Placental pericyte (primary cell): Measurements from ENCODE around the gene CSNK1G2. TPM values are rescaled to one million over a fixed set of nuclear protein-coding genes. Genes with fewer than 3 reads are reported as not detected.

ENCODE experiments used
- small RNA-seq: library from RNA; depleted of rRNA; stranded (forward); fragments of <200 nt; gene quantifications from one replicate; pipeline ENCODE3, GENCODE V24; 2012; ENCODE audit warnings: low replicate concordance
- total RNA-seq: library from RNA; depleted of rRNA; stranded (reverse); fragments of >200 nt; gene quantifications from 2 replicates; pipeline ENCODE4 v1.2.3, GENCODE V29; 2012

Gene CSNK1G2
- total RNA-seq: 87.3 and 112 TPM in 2 replicates

DNA sequence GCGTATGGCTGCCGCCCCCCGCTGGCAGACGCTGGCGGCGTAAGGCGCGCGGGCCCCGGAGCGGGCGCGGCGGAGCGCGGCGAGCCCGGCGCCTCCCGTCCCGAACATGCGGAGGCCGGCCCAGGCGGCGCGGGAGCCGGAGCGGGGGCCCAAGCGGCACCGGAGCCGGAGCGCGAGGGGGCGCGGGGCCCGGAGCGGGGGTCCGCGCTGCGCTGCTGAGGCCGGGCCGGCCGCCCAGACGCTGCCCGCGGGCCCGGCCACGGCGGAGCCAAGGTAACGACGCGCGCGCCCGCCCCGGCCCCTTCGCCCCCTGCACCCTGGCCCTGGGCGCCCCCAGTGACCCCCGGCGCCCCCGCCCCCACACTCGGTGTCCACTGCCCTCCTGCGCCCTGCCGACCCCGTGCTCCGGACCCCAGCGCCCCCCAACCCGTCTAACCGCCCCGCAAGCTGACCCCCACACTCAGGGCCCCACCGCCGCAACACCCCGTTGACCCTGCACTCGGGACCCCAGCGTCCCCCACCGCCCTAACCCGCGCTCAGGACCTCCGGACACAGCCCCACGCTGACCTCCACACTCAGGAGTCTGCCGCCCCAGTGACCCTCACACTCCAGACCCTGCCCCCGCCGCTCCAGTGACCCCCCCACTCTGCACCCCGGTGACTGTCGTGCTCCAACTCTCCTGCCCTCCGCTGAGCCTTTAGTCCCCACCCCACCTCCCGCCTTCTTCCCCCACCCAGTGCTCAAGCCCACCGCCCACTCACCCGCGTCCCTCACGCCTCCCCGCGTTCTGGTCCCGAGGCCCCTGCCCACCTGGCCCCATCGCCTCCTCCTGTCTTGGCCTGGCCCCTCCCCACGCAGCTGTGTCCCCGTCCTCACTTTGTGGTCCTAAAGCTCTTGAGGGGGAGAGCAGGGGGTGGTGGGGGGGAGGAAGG, at the start of gene CSNK1G2:
CSNK1G2 (plus strand) TSS at position 27 of the 932 bp plus-strand sequence. CDS start 28,601 bp downstream, outside the sequence.

DNA sequence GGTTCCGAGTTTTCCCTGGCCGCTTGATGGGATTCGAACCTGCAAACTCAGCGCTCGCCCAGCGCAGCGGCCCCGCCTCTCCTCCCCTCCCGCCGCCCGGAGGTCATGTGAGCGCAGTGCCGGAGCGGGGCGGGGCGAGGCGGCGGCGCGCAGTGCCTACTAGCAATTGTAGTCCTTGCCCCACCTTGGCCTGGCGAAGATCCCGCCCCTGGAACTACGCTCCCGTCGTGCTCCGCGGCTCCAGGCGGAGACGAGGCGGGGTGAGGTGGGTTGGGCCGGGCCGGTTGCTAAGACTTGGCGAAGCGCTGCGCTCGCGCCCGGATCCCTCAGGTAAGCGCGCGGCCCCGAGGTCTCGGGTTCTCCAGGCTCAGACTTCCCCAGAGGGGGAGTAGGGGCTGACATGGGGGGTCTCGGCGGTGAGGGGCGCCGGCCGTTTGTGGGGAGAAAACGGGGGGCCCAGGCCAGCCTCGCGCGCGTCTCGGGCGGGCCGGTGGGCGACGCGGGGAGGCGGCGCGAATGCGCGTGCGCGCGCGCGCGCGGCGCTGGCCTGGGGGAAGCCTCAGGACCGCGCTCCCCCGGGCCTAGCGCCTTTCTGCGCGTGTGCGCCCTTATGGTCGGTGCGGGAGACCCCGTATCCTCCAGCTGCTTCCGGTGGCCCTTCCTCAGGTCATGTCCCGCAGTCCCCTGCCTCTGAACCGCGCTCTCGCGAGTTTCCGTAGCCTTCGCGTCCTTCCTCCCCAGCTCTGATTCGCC, 35.7 kb upstream of the CSNK1G2 start, which contains the start of the genes ADAT3 and SCAMP4:
ADAT3 (plus strand) TSS at position 290 of the 753 bp plus-strand sequence. CDS start 6,649 bp downstream, outside the sequence.
SCAMP4 (plus strand) TSS at position 290 of the 753 bp plus-strand sequence. CDS start 9,621 bp downstream, outside the sequence.

DNA sequence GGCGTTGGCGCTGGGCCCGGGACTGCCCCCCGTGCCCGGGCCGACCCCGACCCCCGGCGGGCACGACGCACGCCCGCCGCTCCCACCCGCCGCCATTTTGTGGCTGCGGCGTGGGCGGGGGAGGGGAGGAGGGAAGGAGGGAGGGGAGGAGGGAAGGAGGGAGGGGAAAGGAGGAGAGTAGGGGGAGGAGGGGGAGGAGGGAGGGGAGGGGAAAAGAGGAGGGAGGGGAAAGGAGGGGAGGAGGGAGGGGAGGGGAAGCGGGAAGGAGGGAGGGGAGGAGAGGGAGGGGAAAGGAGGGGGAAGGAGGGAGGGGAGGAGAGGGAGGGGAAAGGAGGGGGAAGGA, 74.6 kb downstream of the CSNK1G2 start, which contains the start of gene BTBD2:
BTBD2 (minus strand) TSS at position 107 of the 343 bp plus-strand sequence; CDS start at position 96, 11 bp downstream.

Small RNA genes within 50 kb of the gene (small RNA-seq; reads per million reads assigned to genes)
- not detected for gene AC007136.1

Other genes with a start within 250 kb of the CSNK1G2 start
- not detected in 2 replicates for gene ONECUT3, start 187.7 kb upstream of the CSNK1G2 start, total RNA-seq
- 1.1 and 2.3 TPM in 2 replicates for gene ATP8B3, start 128.9 kb upstream of the CSNK1G2 start, total RNA-seq
- gene REXO1, start 92.7 kb upstream of the CSNK1G2 start, total RNA-seq: 19.9 and 28.1 TPM in 2 replicates
- gene KLF16, start 77.6 kb upstream of the CSNK1G2 start, total RNA-seq: 9.4 and 14.7 TPM in 2 replicates
- 54.1 and 87.0 TPM in 2 replicates for gene ABHD17A, start 55.7 kb upstream of the CSNK1G2 start, total RNA-seq
- gene ADAT3, start 35.8 kb upstream of the CSNK1G2 start, total RNA-seq: 5.7 and 6.4 TPM in 2 replicates
- 71.4 and 82.7 TPM in 2 replicates for gene SCAMP4, start 35.8 kb upstream of the CSNK1G2 start, total RNA-seq
- gene BTBD2, start 74.5 kb downstream of the CSNK1G2 start, total RNA-seq: 58.4 and 58.6 TPM in 2 replicates
- gene MKNK2, start 110.1 kb downstream of the CSNK1G2 start, total RNA-seq: 49.7 and 222 TPM in 2 replicates
- 23.9 and 60.0 TPM in 2 replicates for gene MOB3A, start 155.2 kb downstream of the CSNK1G2 start, total RNA-seq
- 1.0 and 1.8 TPM in 2 replicates for gene IZUMO4, start 155.7 kb downstream of the CSNK1G2 start, total RNA-seq
- 193 and 322 TPM in 2 replicates for gene AP3D1, start 210.4 kb downstream of the CSNK1G2 start, total RNA-seq
- 7.7 and 17.0 TPM in 2 replicates for gene DOT1L, start 222.8 kb downstream of the CSNK1G2 start, total RNA-seq